Measurements from ENCODE around the gene SCN3A.

The SCN3A gene

DNA sequence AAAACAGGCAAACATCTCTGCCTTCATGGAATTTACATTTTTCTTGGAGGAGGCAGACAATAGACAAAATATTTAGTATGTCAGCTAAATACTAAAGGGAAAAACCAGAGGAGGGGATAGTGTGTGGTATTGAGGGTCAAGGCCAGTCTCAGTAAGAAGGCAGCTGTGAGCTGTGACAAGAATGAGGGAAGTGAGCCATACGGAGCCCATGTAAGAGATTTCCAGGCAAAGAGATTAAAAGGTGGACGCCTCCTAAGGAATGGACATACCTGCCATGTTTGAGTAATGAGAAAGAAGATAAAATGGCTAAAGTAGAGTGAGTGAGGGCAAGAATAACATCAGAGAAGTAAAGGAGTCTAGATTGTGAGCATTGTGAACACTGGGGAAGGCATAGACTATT, 33.2 kb upstream of the SCN3A start:
- Histone ChIP-seq H3K4me2 (ENCODE audit: low read length) (no peak overlapping the region), H3K36me3 (ENCODE audit: control insufficient read depth, low read length) (no peaks in the 10 kb centered on the region), H3K27me3 (ENCODE audit: control insufficient read depth, low read length) (no peaks in the 10 kb centered on the region), H3K4me1 (ENCODE audit: control insufficient read depth, low read length) (no peaks in the 10 kb centered on the region), H3K9me3 (ENCODE audit: control insufficient read depth, insufficient read depth, low read length) (no peaks in the 10 kb centered on the region), H4K20me1 (ENCODE audit: control insufficient read depth, insufficient read depth, low read depth, low read length) (no peaks in the 10 kb centered on the region), H3K79me2 (ENCODE audit: control insufficient read depth, low read length) (no peaks in the 10 kb centered on the region), H3K9me2 (replicated peaks; ENCODE audit: control insufficient read depth, low read length) (no peaks in the 10 kb centered on the region), H3K4me3 (ENCODE audit: low read length) (no peak overlapping the region), H3F3A (ENCODE audit: control insufficient read depth, insufficient read depth) (no peaks in the 10 kb centered on the region), H3K27ac (ENCODE audit: low read depth, low read length) (no peak overlapping the region)
- no peak for TF ChIP-seq EZH2phosphoT487 (IDR thresholded peaks at IDR 0.05; ENCODE audit: borderline replicate concordance, low read length)
- TF ChIP-seq, protein P1, sequence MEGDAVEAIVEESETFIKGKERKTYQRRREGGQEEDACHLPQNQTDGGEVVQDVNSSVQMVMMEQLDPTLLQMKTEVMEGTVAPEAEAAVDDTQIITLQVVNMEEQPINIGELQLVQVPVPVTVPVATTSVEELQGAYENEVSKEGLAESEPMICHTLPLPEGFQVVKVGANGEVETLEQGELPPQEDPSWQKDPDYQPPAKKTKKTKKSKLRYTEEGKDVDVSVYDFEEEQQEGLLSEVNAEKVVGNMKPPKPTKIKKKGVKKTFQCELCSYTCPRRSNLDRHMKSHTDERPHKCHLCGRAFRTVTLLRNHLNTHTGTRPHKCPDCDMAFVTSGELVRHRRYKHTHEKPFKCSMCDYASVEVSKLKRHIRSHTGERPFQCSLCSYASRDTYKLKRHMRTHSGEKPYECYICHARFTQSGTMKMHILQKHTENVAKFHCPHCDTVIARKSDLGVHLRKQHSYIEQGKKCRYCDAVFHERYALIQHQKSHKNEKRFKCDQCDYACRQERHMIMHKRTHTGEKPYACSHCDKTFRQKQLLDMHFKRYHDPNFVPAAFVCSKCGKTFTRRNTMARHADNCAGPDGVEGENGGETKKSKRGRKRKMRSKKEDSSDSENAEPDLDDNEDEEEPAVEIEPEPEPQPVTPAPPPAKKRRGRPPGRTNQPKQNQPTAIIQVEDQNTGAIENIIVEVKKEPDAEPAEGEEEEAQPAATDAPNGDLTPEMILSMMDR (IDR thresholded peaks at IDR 0.05; ENCODE audit: low read depth, low read length, poor library complexity, severe bottlenecking): no peak

DNA sequence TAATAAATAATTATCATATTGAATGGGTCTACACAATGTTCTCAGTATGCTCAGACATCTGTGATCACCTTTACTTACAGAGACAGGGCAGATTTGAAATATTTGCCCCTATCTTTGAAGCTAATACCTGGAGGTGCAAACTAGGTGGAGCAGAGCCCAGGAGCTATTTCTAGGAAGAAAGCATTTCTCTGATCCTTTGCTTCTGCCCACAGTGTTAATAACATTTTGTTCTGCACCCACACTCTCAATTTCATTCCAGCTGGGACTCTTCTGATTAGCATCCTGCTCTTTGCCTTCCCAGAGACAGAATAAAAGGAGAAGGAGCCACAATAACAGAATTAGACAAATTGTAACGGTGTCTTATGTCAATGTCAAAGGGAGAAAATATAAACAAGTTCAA, 23.7 kb upstream of the SCN3A start:
- Histone ChIP-seq H3K27ac (ENCODE audit: low read depth, low read length) (no peak overlapping the region), H4K20me1 (ENCODE audit: control insufficient read depth, insufficient read depth, low read depth, low read length) (no peaks in the 10 kb centered on the region), H3K79me2 (ENCODE audit: control insufficient read depth, low read length) (no peaks in the 10 kb centered on the region), H3K4me2 (ENCODE audit: low read length) (no peak overlapping the region), H3K27me3 (ENCODE audit: control insufficient read depth, low read length) (0 out of 2 replicates have a peak, but pooled peaks cover 5% of the 10 kb centered on the region), H3F3A (ENCODE audit: control insufficient read depth, insufficient read depth) (no peaks in the 10 kb centered on the region), H3K36me3 (ENCODE audit: control insufficient read depth, low read length) (no peaks in the 10 kb centered on the region), H3K4me3 (ENCODE audit: low read length) (no peak overlapping the region), H3K9me2 (replicated peaks; ENCODE audit: control insufficient read depth, low read length) (no peaks in the 10 kb centered on the region; the same call in 1 of the 2 replicates), H3K9me3 (ENCODE audit: control insufficient read depth, insufficient read depth, low read length) (no peaks in the 10 kb centered on the region), H3K4me1 (ENCODE audit: control insufficient read depth, low read length) (no peaks in the 10 kb centered on the region)
- TF ChIP-seq EZH2phosphoT487 (IDR thresholded peaks at IDR 0.05; ENCODE audit: borderline replicate concordance, low read length): no peak
- TF ChIP-seq, protein P1 (IDR thresholded peaks at IDR 0.05; ENCODE audit: low read depth, low read length, poor library complexity, severe bottlenecking): no peak

DNA sequence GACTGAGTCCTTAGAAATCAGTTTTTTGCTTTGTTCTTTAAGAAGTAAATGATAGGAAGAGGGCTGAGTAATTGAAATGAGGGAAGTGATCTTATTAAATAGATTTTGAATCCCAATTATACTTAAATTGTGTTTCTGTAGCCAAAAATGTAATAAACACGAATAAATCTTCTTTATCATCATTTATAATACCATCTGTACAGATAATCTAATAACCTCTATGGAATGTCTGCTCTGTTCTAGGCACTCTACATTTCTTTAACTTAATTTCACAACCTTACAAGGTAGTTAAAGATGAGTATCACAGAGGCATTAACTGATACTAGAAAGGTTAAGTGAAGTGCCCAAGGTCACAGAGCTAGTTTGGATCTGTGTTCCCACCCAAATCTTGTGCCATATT, 21.1 kb upstream of the SCN3A start:
- Histone ChIP-seq H3K27ac (ENCODE audit: low read depth, low read length) (no peak overlapping the region), H3K9me3 (ENCODE audit: control insufficient read depth, insufficient read depth, low read length) (no peaks in the 10 kb centered on the region), H3K27me3 (ENCODE audit: control insufficient read depth, low read length) (0 out of 2 replicates have a peak, but pooled peaks cover 5% of the 10 kb centered on the region)

More for the DNA sequence above, 21.1 kb upstream of the SCN3A start:
- Histone ChIP-seq H3K4me1 (ENCODE audit: control insufficient read depth, low read length) (no peaks in the 10 kb centered on the region), H3K79me2 (ENCODE audit: control insufficient read depth, low read length) (no peaks in the 10 kb centered on the region), H3K36me3 (ENCODE audit: control insufficient read depth, low read length) (no peaks in the 10 kb centered on the region), H4K20me1 (ENCODE audit: control insufficient read depth, insufficient read depth, low read depth, low read length) (no peaks in the 10 kb centered on the region), H3F3A (ENCODE audit: control insufficient read depth, insufficient read depth) (no peaks in the 10 kb centered on the region), H3K4me3 (ENCODE audit: low read length) (no peak overlapping the region), H3K9me2 (replicated peaks; ENCODE audit: control insufficient read depth, low read length) (no peaks in the 10 kb centered on the region; the same call in 1 of the 2 replicates), H3K4me2 (ENCODE audit: low read length) (no peak overlapping the region)
- TF ChIP-seq, protein P1 (IDR thresholded peaks at IDR 0.05; ENCODE audit: low read depth, low read length, poor library complexity, severe bottlenecking): no peak
- no peak for TF ChIP-seq EZH2phosphoT487 (IDR thresholded peaks at IDR 0.05; ENCODE audit: borderline replicate concordance, low read length)

Measured in DOHH2 (cell line).